MM.1S (cell line): Measurements from ENCODE around the gene CPN2.

Experiments
- CTCF ChIP-seq: fragments of 300-600 bp; sonication (generic); IDR thresholded peaks from 2 replicates; pipeline ENCODE4 v1.5.1; 2016; ENCODE audit warnings: antibody characterized with exemption, low read length, mixed read lengths
- EZH2phosphoT487 ChIP-seq: fragments of 300-600 bp; sonication (generic); IDR thresholded peaks from 2 replicates; pipeline ENCODE4 v1.6.1; 2018; ENCODE audit warnings: antibody characterized with exemption, low read length

GRCh38 chr3:194379651-194380050, 28.5 kb upstream of the CPN2 start:
- TF ChIP-seq EZH2phosphoT487, result no peak
- no peak for TF ChIP-seq CTCF
